Mucosa of descending colon (tissue), 3 donors: ENCODE measurements around the gene TCF20. TPM values are rescaled to one million over a fixed set of nuclear protein-coding genes. Genes with fewer than 3 reads are reported as not detected.
A peak's percentile ranks its signal among the peaks of the same experiment; 100 is the strongest.

Experiments used
- ATAC-seq: fragments of 200-7000 bp; cut with Tn5 transposase; one replicate; pipeline ENCODE4 v1.9.1; 2020; ENCODE audit warnings: mild to moderate bottlenecking, moderate library complexity
- DNase-seq, 3 donors: peaks; one replicate each; pipeline ENCODE4 v3.0.0-alpha.2; 2020
- H3K36me3 ChIP-seq: fragments of 200-600 bp; one replicate; pipeline ENCODE4 v1.8.0; 2021; ENCODE audit warnings: low read depth, mild to moderate bottlenecking
- H3K4me1 ChIP-seq: fragments of 200-600 bp; one replicate; pipeline ENCODE4 v1.8.0; 2021; ENCODE audit warnings: low read depth, mild to moderate bottlenecking
- H3K4me3 ChIP-seq: fragments of 200-600 bp; one replicate; pipeline ENCODE4 v1.8.0; 2021; ENCODE audit warnings: mild to moderate bottlenecking
- H3K9me3 ChIP-seq: fragments of 200-600 bp; one replicate; pipeline ENCODE4 v1.8.0; 2021; ENCODE audit warnings: mild to moderate bottlenecking
- CTCF ChIP-seq: fragments of 200-600 bp; IDR thresholded peaks from one replicate; pipeline ENCODE4 v1.8.0; 2022; ENCODE audit warnings: antibody characterized with exemption, mild to moderate bottlenecking
- intact Hi-C, 2 donors: fragments of 100-400 bp; cut with DNase I in 1 of 2; cut with micrococcal nuclease in 1 of 2; formaldehyde crosslinking; loops; one replicate each; pipeline versions ENCODE4 v1.11.0 to v1.11.1; 2022; cut with DNase I, micrococcal nuclease
- total RNA-seq, 3 donors: library from RNA; stranded (reverse); fragmentation: NEBNext Ultra II Directional in 2 of 3; extraction: Animal tissue kit (Norgen Biotek cat#: 25700) in 2 of 3; gene quantifications; one replicate each; pipeline versions ENCODE4 v1.2.1 to v1.2.4, GENCODE V29; 2021 to 2023
- donor health status: DM: no; HTN: no; CAD: no; lungs with moderate emphysema.
- donor health status: DM: no; HTN: no; CAD: no.
- donor health status: DM: no; HTN: yes; CAD: no.

Gene TCF20
- total RNA-seq, 3 donors from 2014 or later: 50.6 to 62.8 (median 58.2) TPM

- no peak for TF ChIP-seq CTCF
- H3K9me3 ChIP-seq: no peaks in the 10 kb centered on the region
- ATAC-seq (no peak), DNase-seq (peak in 1 of 3 donors; percentile 75)
- intact Hi-C loops: no loop called here
- H3K4me3 ChIP-seq: no peak overlapping the region
- peaks cover 17% of the 10 kb centered on the region for H3K4me1 ChIP-seq
- no peaks in the 10 kb centered on the region for H3K36me3 ChIP-seq
Observed at GRCh38 chr22:42271191-42271813, 849 bp upstream of the TCF20 start.

- no peaks in the 10 kb centered on the region for H3K36me3 ChIP-seq
- no peak for TF ChIP-seq CTCF
- intact Hi-C loops: no loop called here
- ATAC-seq (peak; percentile 59), DNase-seq (peak in 1 of 3 donors; percentile 73)
- no peaks in the 10 kb centered on the region for H3K9me3 ChIP-seq
- H3K4me1 ChIP-seq: peaks cover 19% of the 10 kb centered on the region
- H3K4me3 ChIP-seq: peak overlapping the region; percentile 98
Observed at GRCh38 chr22:42270176-42270509, 310 bp downstream of the TCF20 start.

GRCh38 chr22:42269432-42270175 lies 849 bp downstream of the TCF20 start:
- ATAC-seq (peak; percentile 86), DNase-seq (peak; percentile 82 to 91 (median 88))
- intact Hi-C loops: no loop called here
- Histone ChIP-seq H3K4me1 (peaks cover 23% of the 10 kb centered on the region), H3K9me3 (no peaks in the 10 kb centered on the region), H3K4me3 (peak overlapping the region; percentile 98), H3K36me3 (no peaks in the 10 kb centered on the region)
- no peak for TF ChIP-seq CTCF

GRCh38 chr22:42268852-42269410 lies 1.5 kb downstream of the TCF20 start:
- no peak for ATAC-seq
- no peak for TF ChIP-seq CTCF
- peak overlapping the region; percentile 98 for H3K4me3 ChIP-seq
- peaks cover 23% of the 10 kb centered on the region for H3K4me1 ChIP-seq
- no peak for DNase-seq
- no peaks in the 10 kb centered on the region for H3K36me3 ChIP-seq
- intact Hi-C loops: no loop called here
- no peaks in the 10 kb centered on the region for H3K9me3 ChIP-seq

- Histone ChIP-seq H3K4me3 (no peak overlapping the region), H3K36me3 (no peaks in the 10 kb centered on the region), H3K4me1 (peaks cover 14% of the 10 kb centered on the region), H3K9me3 (no peaks in the 10 kb centered on the region)
- no peak for ATAC-seq
- TF ChIP-seq CTCF: no peak
- intact Hi-C loops: no loop called here
- DNase-seq: no peak
Observed at GRCh38 chr22:42265321-42265720, 5.1 kb downstream of the TCF20 start.
